Loucy (cell line): ENCODE data around the gene SLC27A5.

Experiments used
- H2AFZ ChIP-seq: fragments of 200-600 bp; sonication (generic); 2 replicates; pipeline ENCODE4 v1.6.0; 2016; ENCODE audit warnings: antibody characterized with exemption, mild to moderate bottlenecking, low read length, moderate library complexity
- H3F3A ChIP-seq: fragments of 200-600 bp; 2 replicates; pipeline ENCODE4 v1.6.0; 2016; ENCODE audit warnings: antibody characterized with exemption, low read depth, mild to moderate bottlenecking
- H3K27me3 ChIP-seq: fragments of 200-600 bp; sonication (generic); 2 replicates; pipeline ENCODE4 v1.6.1; 2014; ENCODE audit warnings: low read length, mild to moderate bottlenecking; ENCODE audit not compliant: insufficient read depth, poor library complexity, severe bottlenecking
- H3K36me3 ChIP-seq: fragments of 200-600 bp; sonication (generic); 2 replicates; pipeline ENCODE4 v1.6.1; 2016; ENCODE audit warnings: low read length; ENCODE audit not compliant: insufficient read depth
- H3K4me1 ChIP-seq: fragments of 200-600 bp; sonication (generic); 2 replicates; pipeline ENCODE4 v1.5.1; 2014; ENCODE audit warnings: low read length, mild to moderate bottlenecking; ENCODE audit not compliant: insufficient read depth, poor library complexity, severe bottlenecking
- H3K4me2 ChIP-seq: fragments of 200-600 bp; sonication (generic); 2 replicates; pipeline ENCODE4 v1.6.0; 2014; ENCODE audit warnings: antibody characterized with exemption, low read length, low read depth, mild to moderate bottlenecking; ENCODE audit not compliant: poor library complexity, severe bottlenecking
- H3K4me3 ChIP-seq: fragments of 200-600 bp; sonication (generic); 2 replicates; pipeline ENCODE4 v1.5.1; 2014; ENCODE audit warnings: low read length, mild to moderate bottlenecking, mixed read lengths; ENCODE audit not compliant: poor library complexity, severe bottlenecking
- H3K79me2 ChIP-seq: fragments of 200-600 bp; sonication (generic); 2 replicates; pipeline ENCODE4 v1.6.1; 2014; ENCODE audit warnings: low read length; ENCODE audit not compliant: insufficient read depth
- H3K9ac ChIP-seq: fragments of 200-600 bp; sonication (generic); 2 replicates; pipeline ENCODE4 v1.6.0; 2014; ENCODE audit warnings: mild to moderate bottlenecking, low read depth, low read length, moderate library complexity; ENCODE audit not compliant: poor library complexity, severe bottlenecking
- H3K9me2 ChIP-seq: fragments of 200-600 bp; sonication (generic); replicated peaks from 2 replicates; pipeline ENCODE4 v1.6.1; 2016; ENCODE audit warnings: low read depth, low read length, mixed read lengths
- H3K9me3 ChIP-seq: fragments of 200-600 bp; sonication (generic); 2 replicates; pipeline ENCODE4 v1.6.1; 2014; ENCODE audit warnings: mild to moderate bottlenecking, antibody characterized with exemption, low read length, low read depth; ENCODE audit not compliant: insufficient read depth
- H4K20me1 ChIP-seq: fragments of 200-600 bp; sonication (generic); 2 replicates; pipeline ENCODE4 v1.6.0; 2014; ENCODE audit warnings: antibody characterized with exemption, low read length, mild to moderate bottlenecking; ENCODE audit not compliant: insufficient read depth, poor library complexity, severe bottlenecking
- EZH2phosphoT487 ChIP-seq: fragments of 200-600 bp; IDR thresholded peaks from 2 replicates; pipeline ENCODE4 v1.6.1; 2018; ENCODE audit warnings: antibody characterized with exemption, mild to moderate bottlenecking, moderate library complexity, borderline replicate concordance
- TF ChIP-seq, protein P1 (sequence below): fragments of 200-600 bp; sonication (generic); conservative IDR thresholded peaks from 2 replicates; pipeline ENCODE4 v1.5.1; 2014; ENCODE audit warnings: mild to moderate bottlenecking, antibody characterized with exemption, low read length

Gene SLC27A5

DNA sequence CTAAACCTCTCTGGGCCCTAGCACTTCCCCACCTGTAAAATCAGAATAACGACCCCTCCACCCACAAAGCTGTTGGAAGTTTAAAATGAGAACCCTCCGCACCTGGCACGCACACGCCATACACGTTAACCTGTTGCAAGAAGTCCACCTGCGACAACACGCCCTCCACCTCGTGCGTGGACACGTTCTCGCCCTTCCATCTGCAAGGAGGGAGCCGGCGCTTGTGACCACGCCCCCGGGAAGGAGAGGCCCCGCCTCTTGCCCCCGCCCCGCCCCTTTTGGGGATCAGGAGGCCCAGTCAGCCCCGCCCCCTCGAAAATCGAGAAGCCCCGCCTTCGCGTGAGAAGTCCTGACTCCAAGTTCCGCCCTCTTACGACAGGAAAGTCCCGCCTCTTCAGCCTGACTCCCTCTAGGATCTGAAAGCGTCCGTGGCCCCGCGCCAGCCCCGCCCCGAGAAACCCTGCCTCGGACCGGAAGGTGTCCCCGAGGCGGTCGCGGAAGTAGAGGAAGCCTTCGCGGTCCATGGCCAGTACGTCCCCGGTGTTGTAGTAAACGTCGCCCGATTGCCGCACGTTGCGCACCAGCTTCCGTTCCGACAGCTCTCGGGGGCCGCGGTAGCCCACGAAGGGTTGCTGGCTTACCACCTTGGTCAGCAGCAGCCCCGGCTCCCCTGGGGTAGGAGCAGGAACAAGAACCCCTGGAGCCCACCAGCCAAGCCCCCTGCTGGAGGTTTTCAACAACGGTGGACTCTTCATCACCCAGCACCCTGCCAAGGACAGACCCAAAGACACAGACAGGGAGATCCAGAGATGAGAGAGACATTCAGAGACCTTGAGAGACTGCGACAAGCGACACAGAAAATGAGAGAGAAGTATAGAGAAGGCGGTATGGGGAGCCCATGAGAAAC, 12.5 kb downstream of the SLC27A5 start:
- peak overlapping the region; percentile 72 for H3K4me2 ChIP-seq
- H3K9ac ChIP-seq = peak overlapping the region; percentile 73
- H3F3A ChIP-seq = peaks cover 3% of the 10 kb centered on the region; the same call in 1 of the 2 replicates
- no peaks in the 10 kb centered on the region for H4K20me1 ChIP-seq
- H3K36me3 ChIP-seq = no peaks in the 10 kb centered on the region
- TF ChIP-seq EZH2phosphoT487 = no peak
- TF ChIP-seq, protein P1, sequence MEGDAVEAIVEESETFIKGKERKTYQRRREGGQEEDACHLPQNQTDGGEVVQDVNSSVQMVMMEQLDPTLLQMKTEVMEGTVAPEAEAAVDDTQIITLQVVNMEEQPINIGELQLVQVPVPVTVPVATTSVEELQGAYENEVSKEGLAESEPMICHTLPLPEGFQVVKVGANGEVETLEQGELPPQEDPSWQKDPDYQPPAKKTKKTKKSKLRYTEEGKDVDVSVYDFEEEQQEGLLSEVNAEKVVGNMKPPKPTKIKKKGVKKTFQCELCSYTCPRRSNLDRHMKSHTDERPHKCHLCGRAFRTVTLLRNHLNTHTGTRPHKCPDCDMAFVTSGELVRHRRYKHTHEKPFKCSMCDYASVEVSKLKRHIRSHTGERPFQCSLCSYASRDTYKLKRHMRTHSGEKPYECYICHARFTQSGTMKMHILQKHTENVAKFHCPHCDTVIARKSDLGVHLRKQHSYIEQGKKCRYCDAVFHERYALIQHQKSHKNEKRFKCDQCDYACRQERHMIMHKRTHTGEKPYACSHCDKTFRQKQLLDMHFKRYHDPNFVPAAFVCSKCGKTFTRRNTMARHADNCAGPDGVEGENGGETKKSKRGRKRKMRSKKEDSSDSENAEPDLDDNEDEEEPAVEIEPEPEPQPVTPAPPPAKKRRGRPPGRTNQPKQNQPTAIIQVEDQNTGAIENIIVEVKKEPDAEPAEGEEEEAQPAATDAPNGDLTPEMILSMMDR = peak; percentile 52
- H3K79me2 ChIP-seq = no peaks in the 10 kb centered on the region
- no peaks in the 10 kb centered on the region for H3K27me3 ChIP-seq
- H2AFZ ChIP-seq = peak overlapping the region; percentile 77
- peaks cover 14% of the 10 kb centered on the region for H3K4me1 ChIP-seq
- H3K4me3 ChIP-seq = peak overlapping the region; percentile 73
- no peaks in the 10 kb centered on the region for H3K9me3 ChIP-seq
- no peaks in the 10 kb centered on the region for H3K9me2 ChIP-seq

DNA sequence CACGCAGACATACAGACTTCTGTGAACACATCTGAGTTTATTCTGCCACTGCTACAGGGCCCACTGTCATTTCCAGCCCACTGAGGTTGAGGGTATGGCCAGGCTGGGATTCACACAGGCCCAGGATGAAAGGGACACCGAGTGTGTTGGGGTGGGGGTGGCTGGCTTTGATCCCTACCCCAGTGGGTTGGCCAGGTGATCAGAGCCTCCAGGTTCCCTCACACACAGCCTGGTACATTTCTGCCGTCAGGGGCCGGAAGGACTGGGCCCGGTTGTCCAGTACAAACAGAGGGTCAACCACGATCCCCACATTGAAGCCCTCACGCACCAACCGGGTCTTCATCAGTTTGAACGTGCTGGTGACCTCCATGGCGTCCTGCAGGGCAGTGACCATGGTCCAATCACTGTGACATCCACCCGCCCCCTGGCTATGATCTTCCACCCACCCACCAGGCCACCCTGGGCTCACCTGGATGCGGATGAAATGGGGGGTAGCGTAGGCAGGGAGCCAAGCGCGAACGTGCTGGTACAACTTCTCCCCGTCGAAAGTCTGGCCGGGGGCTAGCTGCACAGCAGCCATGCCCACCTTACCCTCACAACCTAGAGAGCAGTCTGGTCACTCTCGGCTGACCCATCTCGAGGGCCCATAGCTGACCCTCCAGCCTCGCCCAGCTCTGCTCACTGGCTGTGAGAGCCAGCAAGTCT, 13.3 kb downstream of the SLC27A5 start:
- H3K9ac ChIP-seq = peak overlapping the region; percentile 65
- H3K9me3 ChIP-seq = no peaks in the 10 kb centered on the region
- peaks cover 14% of the 10 kb centered on the region for H3K4me1 ChIP-seq
- peak overlapping the region; percentile 72 for H3K4me2 ChIP-seq
- peak overlapping the region; percentile 75 for H2AFZ ChIP-seq
- peak overlapping the region; percentile 73 for H3K4me3 ChIP-seq
- H3K36me3 ChIP-seq = no peaks in the 10 kb centered on the region
- H4K20me1 ChIP-seq = no peaks in the 10 kb centered on the region
- TF ChIP-seq EZH2phosphoT487 = no peak
- TF ChIP-seq, protein P1 = no peak
- H3K9me2 ChIP-seq = no peaks in the 10 kb centered on the region
- H3F3A ChIP-seq = peaks cover 3% of the 10 kb centered on the region; the same call in 1 of the 2 replicates
- H3K79me2 ChIP-seq = no peaks in the 10 kb centered on the region
- H3K27me3 ChIP-seq = no peaks in the 10 kb centered on the region

DNA sequence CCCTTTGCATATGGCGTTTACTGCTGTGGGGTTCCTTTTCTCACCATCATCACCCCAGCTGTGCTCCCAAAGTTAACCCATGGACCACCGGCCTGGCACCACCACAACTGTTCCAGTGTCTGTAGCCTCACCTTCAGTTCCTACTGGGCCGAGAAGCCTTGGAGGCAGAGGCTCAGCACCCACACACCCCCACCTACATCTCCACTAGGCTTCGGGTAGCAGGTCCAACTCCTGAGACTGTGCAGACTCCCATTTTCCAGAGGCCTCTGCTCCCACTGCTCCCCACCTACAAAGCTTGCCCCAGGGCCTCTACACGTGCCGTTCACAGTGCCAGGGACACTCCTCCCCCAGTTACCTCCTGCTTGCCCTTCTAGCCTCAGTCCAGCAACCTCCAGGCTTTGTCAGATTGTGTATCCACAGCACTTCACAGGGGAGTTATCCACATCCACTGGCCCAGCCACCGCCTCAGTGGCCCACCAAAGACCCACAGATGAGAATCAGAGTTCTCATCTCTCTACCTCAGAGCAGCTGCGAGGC, 14.1 kb downstream of the SLC27A5 start:
- H2AFZ ChIP-seq = no peak overlapping the region
- no peaks in the 10 kb centered on the region for H3K36me3 ChIP-seq
- H3F3A ChIP-seq = peaks cover 3% of the 10 kb centered on the region; the same call in 1 of the 2 replicates
- TF ChIP-seq EZH2phosphoT487 = no peak
- TF ChIP-seq, protein P1 = no peak
- no peaks in the 10 kb centered on the region for H4K20me1 ChIP-seq
- H3K79me2 ChIP-seq = no peaks in the 10 kb centered on the region
- no peaks in the 10 kb centered on the region for H3K27me3 ChIP-seq
- H3K9me2 ChIP-seq = no peaks in the 10 kb centered on the region
- no peak overlapping the region for H3K4me3 ChIP-seq
- H3K4me2 ChIP-seq = peak overlapping the region; percentile 72
- H3K4me1 ChIP-seq = peaks cover 14% of the 10 kb centered on the region
- no peaks in the 10 kb centered on the region for H3K9me3 ChIP-seq
- peak overlapping the region; percentile 65 for H3K9ac ChIP-seq
